Measurements from ENCODE around the gene FZR1.

Gene FZR1

DNA sequence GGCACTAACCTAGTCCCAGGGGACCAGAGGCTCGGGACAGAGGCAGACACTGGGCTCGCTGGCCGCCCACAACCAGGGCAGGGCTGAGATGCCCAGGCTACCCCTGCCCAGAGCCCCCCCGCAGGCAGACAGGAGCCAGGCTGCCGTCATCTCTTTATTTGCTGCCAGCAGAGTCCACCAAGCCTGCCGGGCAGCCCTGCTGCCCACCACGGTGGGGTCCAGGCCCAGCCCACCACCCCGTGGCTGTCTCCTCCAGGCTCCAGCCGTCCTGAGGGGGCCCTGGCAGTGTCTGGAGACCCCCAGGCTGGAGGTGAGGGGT, 37.9 kb downstream of the FZR1 start:
- H3K9ac ChIP-seq (ENCODE audit: low read length): no peak overlapping the region
- H2AFZ ChIP-seq (ENCODE audit: low read depth, low read length, severe bottlenecking): no peak overlapping the region
- no peaks in the 10 kb centered on the region for H3F3A ChIP-seq (ENCODE audit: insufficient read depth)
- H3K4me2 ChIP-seq (ENCODE audit: low read depth, low read length, poor library complexity, severe bottlenecking): no peak overlapping the region
- no peaks in the 10 kb centered on the region for H3K9me3 ChIP-seq (ENCODE audit: insufficient read depth, low read length)
- TF ChIP-seq CTCF (IDR thresholded peaks at IDR 0.05; ENCODE audit: insufficient read depth, low read length, poor library complexity, severe bottlenecking) (no peak), EZH2phosphoT487 (conservative IDR thresholded peaks at IDR 0.05; ENCODE audit: low read length) (no peak)
- H3K27me3 ChIP-seq (ENCODE audit: low read length): no peaks in the 10 kb centered on the region
- H4K20me1 ChIP-seq (ENCODE audit: low read depth, low read length): no peaks in the 10 kb centered on the region
- H3K9me2 ChIP-seq (replicated peaks; ENCODE audit: insufficient read depth, low read length): no peaks in the 10 kb centered on the region
- no peak overlapping the region for H3K4me3 ChIP-seq (ENCODE audit: insufficient read depth, low read length, poor library complexity, severe bottlenecking)
- H3K36me3 ChIP-seq (ENCODE audit: low read length): no peaks in the 10 kb centered on the region
- H3K79me2 ChIP-seq (ENCODE audit: insufficient read depth, low read length): no peaks in the 10 kb centered on the region
- H3K27ac ChIP-seq (ENCODE audit: low read depth, low read length): no peak overlapping the region

- Histone ChIP-seq H3K4me2 (ENCODE audit: low read depth, low read length, poor library complexity, severe bottlenecking) (no peak overlapping the region), H3K4me3 (ENCODE audit: insufficient read depth, low read length, poor library complexity, severe bottlenecking) (no peak overlapping the region), H3K9me3 (ENCODE audit: insufficient read depth, low read length) (no peaks in the 10 kb centered on the region), H3K9me2 (replicated peaks; ENCODE audit: insufficient read depth, low read length) (no peaks in the 10 kb centered on the region), H2AFZ (ENCODE audit: low read depth, low read length, severe bottlenecking) (no peak overlapping the region), H4K20me1 (ENCODE audit: low read depth, low read length) (no peaks in the 10 kb centered on the region), H3K9ac (ENCODE audit: low read length) (no peak overlapping the region), H3F3A (ENCODE audit: insufficient read depth) (no peaks in the 10 kb centered on the region), H3K27me3 (ENCODE audit: low read length) (no peaks in the 10 kb centered on the region), H3K36me3 (ENCODE audit: low read length) (no peaks in the 10 kb centered on the region), H3K27ac (ENCODE audit: low read depth, low read length) (no peak overlapping the region), H3K79me2 (ENCODE audit: insufficient read depth, low read length) (no peaks in the 10 kb centered on the region)
- TF ChIP-seq EZH2phosphoT487 (conservative IDR thresholded peaks at IDR 0.05; ENCODE audit: low read length) (no peak), CTCF (IDR thresholded peaks at IDR 0.05; ENCODE audit: insufficient read depth, low read length, poor library complexity, severe bottlenecking) (peak; percentile 94)
These were observed 38.9 kb downstream of the FZR1 start for GRCh38 chr19:3544742-3545668.

GRCh38 chr19:3545669-3546034, 39.5 kb downstream of the FZR1 start:
- no peak for TF ChIP-seq CTCF (IDR thresholded peaks at IDR 0.05; ENCODE audit: insufficient read depth, low read length, poor library complexity, severe bottlenecking)
- TF ChIP-seq EZH2phosphoT487 (conservative IDR thresholded peaks at IDR 0.05; ENCODE audit: low read length): no peak
- Histone ChIP-seq H3K4me2 (ENCODE audit: low read depth, low read length, poor library complexity, severe bottlenecking) (no peak overlapping the region), H3K4me3 (ENCODE audit: insufficient read depth, low read length, poor library complexity, severe bottlenecking) (no peak overlapping the region), H3K79me2 (ENCODE audit: insufficient read depth, low read length) (no peaks in the 10 kb centered on the region), H3K9ac (ENCODE audit: low read length) (no peak overlapping the region), H3F3A (ENCODE audit: insufficient read depth) (no peaks in the 10 kb centered on the region), H3K9me2 (replicated peaks; ENCODE audit: insufficient read depth, low read length) (no peaks in the 10 kb centered on the region), H3K27ac (ENCODE audit: low read depth, low read length) (no peak overlapping the region), H3K9me3 (ENCODE audit: insufficient read depth, low read length) (no peaks in the 10 kb centered on the region), H3K27me3 (ENCODE audit: low read length) (no peaks in the 10 kb centered on the region), H2AFZ (ENCODE audit: low read depth, low read length, severe bottlenecking) (no peak overlapping the region), H3K36me3 (ENCODE audit: low read length) (no peaks in the 10 kb centered on the region), H4K20me1 (ENCODE audit: low read depth, low read length) (no peaks in the 10 kb centered on the region)
